ENCODE data around the gene KATNA1.

The KATNA1 gene

DNA sequence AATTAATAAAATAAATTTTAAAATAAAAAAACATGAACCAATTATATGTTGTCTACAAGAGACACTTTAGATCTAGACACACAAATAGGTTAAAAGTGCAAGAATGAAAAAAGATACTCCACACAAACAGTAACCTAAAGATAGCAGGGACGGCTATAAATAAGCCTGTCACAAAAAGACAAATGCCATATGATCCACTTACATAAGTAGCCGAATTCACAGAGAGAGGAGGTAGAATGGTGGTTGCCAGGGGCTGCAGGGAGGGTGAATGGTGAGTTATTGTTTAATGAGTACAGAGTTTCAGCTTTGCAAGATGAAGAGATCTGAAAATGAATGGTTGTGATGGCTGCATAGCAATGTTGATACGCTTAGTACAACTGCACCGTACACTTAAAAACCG lies 32.7 kb downstream of the KATNA1 start:
- DNase-seq: no peak
- Histone ChIP-seq H3K27ac (ENCODE audit: low read depth, low read length) (no peak overlapping the region), H2BK12ac (ENCODE audit: low read length) (no peak overlapping the region), H3K79me1 (ENCODE audit: low read length) (no peaks in the 10 kb centered on the region), H3K4me1 (ENCODE audit: control insufficient read depth in 1 of 2, insufficient read depth in 2 of 2, low read length in 2 of 2) (no peaks in the 10 kb centered on the region), H3K36me3 (ENCODE audit: control insufficient read depth in 1 of 2, insufficient read depth in 2 of 2, low read length in 2 of 2) (peaks cover 0 to 1% of the 10 kb centered on the region in 2 experiments), H3K27me3 (ENCODE audit: insufficient read depth, low read length) (no peaks in the 10 kb centered on the region), H3K9me3 (ENCODE audit: insufficient read depth, low read depth, low read length) (no peaks in the 10 kb centered on the region), H4K91ac (ENCODE audit: low read depth, low read length) (no peak overlapping the region), H3K79me2 (ENCODE audit: control insufficient read depth, insufficient read depth, low read length, poor library complexity) (no peaks in the 10 kb centered on the region), H3K4me3 (ENCODE audit: low read depth, low read length) (no peak overlapping the region), H4K8ac (ENCODE audit: low read depth, low read length) (no peak overlapping the region), H2BK120ac (ENCODE audit: insufficient read depth, low read length, poor library complexity) (no peak overlapping the region), H2AFZ (ENCODE audit: insufficient read depth, low read length, poor library complexity) (no peak overlapping the region), H2BK5ac (ENCODE audit: low read depth, low read length, poor library complexity) (no peak overlapping the region), H4K12ac (ENCODE audit: low read depth, low read length) (no peak overlapping the region), H3K23ac (ENCODE audit: low read length) (no peak overlapping the region), H3K4me2 (ENCODE audit: low read length) (no peak overlapping the region), H3K9ac (ENCODE audit: low read length) (no peak overlapping the region), H3K18ac (ENCODE audit: low read length) (no peak overlapping the region), H3K14ac (ENCODE audit: low read length) (no peak overlapping the region), H2AK5ac (ENCODE audit: low read length) (no peak overlapping the region), H3K4ac (ENCODE audit: low read depth, low read length) (no peak overlapping the region)
- WGBS (ENCODE audit: extremely low coverage, insufficient coverage, insufficient read length): no CpG with 5 or more reads among the region's 5 CpGs

DNA sequence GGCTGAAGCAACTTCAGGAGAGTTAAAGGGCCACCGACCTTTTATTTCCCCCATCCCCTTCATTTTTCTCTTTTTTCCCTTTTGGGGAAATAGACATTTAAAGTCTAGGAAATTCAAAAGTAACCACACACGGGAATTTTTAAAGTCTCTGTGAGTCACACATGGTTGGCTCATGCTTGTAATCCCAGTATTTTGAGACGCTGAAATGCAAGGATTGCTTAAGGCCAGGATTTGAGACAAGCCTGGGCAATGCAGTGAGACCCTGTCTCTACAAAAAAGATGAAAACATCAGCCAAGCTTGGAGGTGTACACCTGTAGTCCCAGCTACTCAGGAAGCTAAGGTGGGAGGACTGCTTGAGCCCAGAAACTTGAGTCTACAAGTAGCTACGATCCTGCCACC lies 34.2 kb downstream of the KATNA1 start:
- Histone ChIP-seq H3K14ac (ENCODE audit: low read length) (no peak overlapping the region), H3K4me3 (ENCODE audit: low read depth, low read length) (no peak overlapping the region), H2BK12ac (ENCODE audit: low read length) (no peak overlapping the region), H3K36me3 (ENCODE audit: control insufficient read depth in 1 of 2, insufficient read depth in 2 of 2, low read length in 2 of 2) (peaks cover 0 to 1% of the 10 kb centered on the region in 2 experiments), H2BK5ac (ENCODE audit: low read depth, low read length, poor library complexity) (no peak overlapping the region), H3K9me3 (ENCODE audit: insufficient read depth, low read depth, low read length) (no peaks in the 10 kb centered on the region), H2AK5ac (ENCODE audit: low read length) (no peak overlapping the region), H3K27ac (ENCODE audit: low read depth, low read length) (no peak overlapping the region), H3K23ac (ENCODE audit: low read length) (no peak overlapping the region), H3K9ac (ENCODE audit: low read length) (no peak overlapping the region), H2BK120ac (ENCODE audit: insufficient read depth, low read length, poor library complexity) (no peak overlapping the region), H3K18ac (ENCODE audit: low read length) (no peak overlapping the region), H3K4me2 (ENCODE audit: low read length) (no peak overlapping the region), H3K79me1 (ENCODE audit: low read length) (no peaks in the 10 kb centered on the region), H3K4me1 (ENCODE audit: control insufficient read depth in 1 of 2, insufficient read depth in 2 of 2, low read length in 2 of 2) (no peaks in the 10 kb centered on the region), H4K12ac (ENCODE audit: low read depth, low read length) (no peak overlapping the region), H2AFZ (ENCODE audit: insufficient read depth, low read length, poor library complexity) (no peak overlapping the region), H3K4ac (ENCODE audit: low read depth, low read length) (no peak overlapping the region), H4K8ac (ENCODE audit: low read depth, low read length) (no peak overlapping the region), H3K27me3 (ENCODE audit: insufficient read depth, low read length) (no peaks in the 10 kb centered on the region), H4K91ac (ENCODE audit: low read depth, low read length) (peak overlapping the region; percentile 4), H3K79me2 (ENCODE audit: control insufficient read depth, insufficient read depth, low read length, poor library complexity) (no peaks in the 10 kb centered on the region)
- DNase-seq: peak; percentile 51 to 77
- WGBS (ENCODE audit: extremely low coverage, insufficient coverage, insufficient read length): no CpG with 5 or more reads among the region's 4 CpGs

DNA sequence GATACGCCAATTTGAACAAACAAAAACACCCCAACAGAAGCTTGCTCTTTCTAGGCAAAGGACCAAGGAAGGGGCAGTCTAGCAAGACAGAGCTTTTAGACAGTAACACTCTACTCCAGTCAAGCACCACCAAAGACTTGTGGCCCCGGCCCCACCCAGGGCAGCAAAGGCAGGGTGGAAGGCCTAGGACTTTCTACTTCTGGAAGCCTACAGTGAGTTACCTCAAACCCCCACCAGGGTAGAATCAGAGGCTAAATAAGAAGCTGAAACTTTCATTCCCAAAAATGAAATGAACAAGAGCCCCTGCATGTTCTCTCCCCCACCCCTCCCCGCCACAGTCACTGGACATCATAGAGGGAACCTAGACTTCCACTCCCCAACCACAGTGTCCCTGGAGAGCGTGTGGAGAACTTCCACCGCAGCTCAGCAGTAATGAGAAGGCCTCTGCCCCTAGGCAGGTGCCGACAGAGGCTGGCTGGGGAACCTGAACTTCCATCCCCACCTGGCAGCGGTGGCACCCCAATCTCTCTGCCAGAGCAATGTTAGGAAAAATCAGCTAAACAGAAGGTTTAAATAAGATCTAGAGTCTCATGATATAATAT lies 40.0 kb downstream of the KATNA1 start:
- H3K9ac ChIP-seq (ENCODE audit: low read length): no peak overlapping the region
- no peaks in the 10 kb centered on the region for H3K79me1 ChIP-seq (ENCODE audit: low read length)
- no peaks in the 10 kb centered on the region for H3K4me1 ChIP-seq (ENCODE audit: control insufficient read depth in 1 of 2, insufficient read depth in 2 of 2, low read length in 2 of 2)
- no peaks in the 10 kb centered on the region for H3K79me2 ChIP-seq (ENCODE audit: control insufficient read depth, insufficient read depth, low read length, poor library complexity)
- no peak overlapping the region for H4K12ac ChIP-seq (ENCODE audit: low read depth, low read length)
- no peak overlapping the region for H3K14ac ChIP-seq (ENCODE audit: low read length)
- no peak overlapping the region for H2AK5ac ChIP-seq (ENCODE audit: low read length)
- no peaks in the 10 kb centered on the region for H3K27me3 ChIP-seq (ENCODE audit: insufficient read depth, low read length)
- no CpG with 5 or more reads among the region's 7 CpGs for WGBS (ENCODE audit: extremely low coverage, insufficient coverage, insufficient read length)
- H2BK120ac ChIP-seq (ENCODE audit: insufficient read depth, low read length, poor library complexity): no peak overlapping the region
- H3K23ac ChIP-seq (ENCODE audit: low read length): no peak overlapping the region
- H3K18ac ChIP-seq (ENCODE audit: low read length): no peak overlapping the region
- no peaks in the 10 kb centered on the region for H3K36me3 ChIP-seq (ENCODE audit: control insufficient read depth in 1 of 2, insufficient read depth in 2 of 2, low read length in 2 of 2)
- H3K4me2 ChIP-seq (ENCODE audit: low read length): no peak overlapping the region
- no peak overlapping the region for H4K8ac ChIP-seq (ENCODE audit: low read depth, low read length)
- no peak overlapping the region for H2BK5ac ChIP-seq (ENCODE audit: low read depth, low read length, poor library complexity)
- DNase-seq: no peak
- H2BK12ac ChIP-seq (ENCODE audit: low read length): no peak overlapping the region
- no peak overlapping the region for H2AFZ ChIP-seq (ENCODE audit: insufficient read depth, low read length, poor library complexity)
- H3K27ac ChIP-seq (ENCODE audit: low read depth, low read length): no peak overlapping the region
- no peaks in the 10 kb centered on the region for H3K9me3 ChIP-seq (ENCODE audit: insufficient read depth, low read depth, low read length)
- no peak overlapping the region for H3K4me3 ChIP-seq (ENCODE audit: low read depth, low read length)
- no peak overlapping the region for H3K4ac ChIP-seq (ENCODE audit: low read depth, low read length)
- H4K91ac ChIP-seq (ENCODE audit: low read depth, low read length): no peak overlapping the region

DNA sequence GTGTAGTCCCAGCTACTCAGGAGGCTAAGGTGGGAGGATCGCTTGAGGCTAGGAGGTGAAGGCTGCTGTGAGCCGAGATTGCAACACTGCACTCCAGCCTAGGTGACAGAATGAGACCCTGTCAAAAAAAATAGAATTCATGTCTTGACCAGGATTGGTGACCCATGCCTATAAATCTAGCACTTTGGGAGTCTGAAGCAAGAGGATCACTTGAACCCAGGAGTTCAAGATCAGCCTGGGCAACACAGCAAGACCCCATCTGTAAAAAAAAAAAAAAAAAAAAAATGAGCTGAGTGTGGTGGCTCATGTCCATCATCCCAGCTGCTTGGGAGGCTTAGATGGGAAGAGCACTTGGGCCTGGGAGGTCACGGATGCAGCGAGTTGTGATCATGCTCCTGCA lies 48.0 kb downstream of the KATNA1 start:
- WGBS (ENCODE audit: extremely low coverage, insufficient coverage, insufficient read length): no CpG with 5 or more reads among the region's 4 CpGs
- Histone ChIP-seq H3K79me1 (ENCODE audit: low read length) (no peaks in the 10 kb centered on the region), H4K12ac (ENCODE audit: low read depth, low read length) (no peak overlapping the region), H3K79me2 (ENCODE audit: control insufficient read depth, insufficient read depth, low read length, poor library complexity) (no peaks in the 10 kb centered on the region), H4K8ac (ENCODE audit: low read depth, low read length) (no peak overlapping the region), H2BK5ac (ENCODE audit: low read depth, low read length, poor library complexity) (no peak overlapping the region), H2BK12ac (ENCODE audit: low read length) (no peak overlapping the region), H3K9ac (ENCODE audit: low read length) (no peak overlapping the region), H3K14ac (ENCODE audit: low read length) (no peak overlapping the region), H3K9me3 (ENCODE audit: insufficient read depth, low read depth, low read length) (no peaks in the 10 kb centered on the region), H2AFZ (ENCODE audit: insufficient read depth, low read length, poor library complexity) (no peak overlapping the region), H3K4me3 (ENCODE audit: low read depth, low read length) (no peak overlapping the region), H3K4ac (ENCODE audit: low read depth, low read length) (no peak overlapping the region), H3K4me2 (ENCODE audit: low read length) (no peak overlapping the region), H3K36me3 (ENCODE audit: control insufficient read depth in 1 of 2, insufficient read depth in 2 of 2, low read length in 2 of 2) (peaks cover 5 to 9% of the 10 kb centered on the region in 2 experiments), H3K23ac (ENCODE audit: low read length) (no peak overlapping the region), H4K91ac (ENCODE audit: low read depth, low read length) (no peak overlapping the region), H3K4me1 (ENCODE audit: control insufficient read depth in 1 of 2, insufficient read depth in 2 of 2, low read length in 2 of 2) (no peaks in the 10 kb centered on the region), H3K27me3 (ENCODE audit: insufficient read depth, low read length) (no peaks in the 10 kb centered on the region), H2BK120ac (ENCODE audit: insufficient read depth, low read length, poor library complexity) (no peak overlapping the region), H3K18ac (ENCODE audit: low read length) (no peak overlapping the region), H3K27ac (ENCODE audit: low read depth, low read length) (no peak overlapping the region), H2AK5ac (ENCODE audit: low read length) (no peak overlapping the region)
- no peak for DNase-seq

Measured in trophoblast cell (in vitro differentiated cells and primary cell).